Stomach (tissue), 4 donors: ENCODE data around the gene TASL.

Experiments used
- EP300 ChIP-seq: sonication (generic); formaldehyde crosslinking; IDR thresholded peaks from one replicate; pipeline ENCODE4 v1.6.1; 2017; ENCODE audit warnings: antibody characterized with exemption
- POLR2A ChIP-seq, 4 donors: fragments of 450-650 bp; IDR thresholded peaks; one replicate each; pipeline ENCODE4 v1.6.1; 2016; ENCODE audit warnings: antibody characterized with exemption in 4 of 4, control low read depth in 2 of 4, mild to moderate bottlenecking in 1 of 4, moderate library complexity in 1 of 4
- POLR2AphosphoS5 ChIP-seq, 3 donors: sonication (generic); formaldehyde crosslinking; IDR thresholded peaks; one replicate each; pipeline ENCODE4 v1.6.1; 2016; ENCODE audit warnings: antibody characterized with exemption in 3 of 3
- TF ChIP-seq, protein P1 (sequence below), 7 experiments: fragments of 450-650 bp in 4 of 7; fragments of 200-600 bp in 3 of 7; sonication (generic) in 3 of 7; IDR thresholded peaks; one replicate each; pipeline ENCODE4 v1.5.1; 2016 to 2019; ENCODE audit warnings: antibody characterized with exemption in 7 of 7, control low read depth in 2 of 7, mild to moderate bottlenecking in 1 of 7

DNA sequence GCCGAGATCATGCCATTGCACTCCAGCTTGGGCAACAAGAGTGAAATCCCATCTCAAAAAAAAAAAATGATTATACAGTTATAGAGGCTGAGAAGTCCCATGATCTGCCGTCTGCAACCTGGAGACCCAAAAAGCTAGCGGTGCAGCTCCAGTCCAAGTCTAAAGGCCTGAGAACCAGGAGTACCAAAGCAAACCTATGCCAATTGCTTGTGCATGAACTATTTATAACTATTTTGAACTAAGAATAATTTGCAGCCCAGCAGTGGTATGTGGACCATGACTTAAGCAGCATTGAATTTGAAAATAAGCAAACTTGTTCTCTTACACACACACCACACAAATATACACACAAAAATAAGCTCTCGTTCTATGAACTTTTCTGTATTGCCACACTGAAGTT is 51.8 kb downstream of the TASL start:
- TF ChIP-seq, protein P1, sequence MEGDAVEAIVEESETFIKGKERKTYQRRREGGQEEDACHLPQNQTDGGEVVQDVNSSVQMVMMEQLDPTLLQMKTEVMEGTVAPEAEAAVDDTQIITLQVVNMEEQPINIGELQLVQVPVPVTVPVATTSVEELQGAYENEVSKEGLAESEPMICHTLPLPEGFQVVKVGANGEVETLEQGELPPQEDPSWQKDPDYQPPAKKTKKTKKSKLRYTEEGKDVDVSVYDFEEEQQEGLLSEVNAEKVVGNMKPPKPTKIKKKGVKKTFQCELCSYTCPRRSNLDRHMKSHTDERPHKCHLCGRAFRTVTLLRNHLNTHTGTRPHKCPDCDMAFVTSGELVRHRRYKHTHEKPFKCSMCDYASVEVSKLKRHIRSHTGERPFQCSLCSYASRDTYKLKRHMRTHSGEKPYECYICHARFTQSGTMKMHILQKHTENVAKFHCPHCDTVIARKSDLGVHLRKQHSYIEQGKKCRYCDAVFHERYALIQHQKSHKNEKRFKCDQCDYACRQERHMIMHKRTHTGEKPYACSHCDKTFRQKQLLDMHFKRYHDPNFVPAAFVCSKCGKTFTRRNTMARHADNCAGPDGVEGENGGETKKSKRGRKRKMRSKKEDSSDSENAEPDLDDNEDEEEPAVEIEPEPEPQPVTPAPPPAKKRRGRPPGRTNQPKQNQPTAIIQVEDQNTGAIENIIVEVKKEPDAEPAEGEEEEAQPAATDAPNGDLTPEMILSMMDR (IDR thresholded peaks at IDR 0.05), result no peak
- no peak for TF ChIP-seq POLR2AphosphoS5 (IDR thresholded peaks at IDR 0.05)
- TF ChIP-seq POLR2A (IDR thresholded peaks at IDR 0.05), result no peak
- TF ChIP-seq EP300, result no peak
